GM20000 (cell line): ENCODE data around the gene HDLBP.

ENCODE experiments used
- DNase-seq: peaks from one replicate; pipeline ENCODE4 v3.0.0; 2012; ENCODE audit warnings: low spot score
- CTCF ChIP-seq: IDR thresholded peaks from 2 replicates; pipeline ENCODE4 v1.5.1; 2012; ENCODE audit warnings: mild to moderate bottlenecking, control low read depth; ENCODE audit errors: extremely low read depth, missing control alignments

HDLBP gene

DNA sequence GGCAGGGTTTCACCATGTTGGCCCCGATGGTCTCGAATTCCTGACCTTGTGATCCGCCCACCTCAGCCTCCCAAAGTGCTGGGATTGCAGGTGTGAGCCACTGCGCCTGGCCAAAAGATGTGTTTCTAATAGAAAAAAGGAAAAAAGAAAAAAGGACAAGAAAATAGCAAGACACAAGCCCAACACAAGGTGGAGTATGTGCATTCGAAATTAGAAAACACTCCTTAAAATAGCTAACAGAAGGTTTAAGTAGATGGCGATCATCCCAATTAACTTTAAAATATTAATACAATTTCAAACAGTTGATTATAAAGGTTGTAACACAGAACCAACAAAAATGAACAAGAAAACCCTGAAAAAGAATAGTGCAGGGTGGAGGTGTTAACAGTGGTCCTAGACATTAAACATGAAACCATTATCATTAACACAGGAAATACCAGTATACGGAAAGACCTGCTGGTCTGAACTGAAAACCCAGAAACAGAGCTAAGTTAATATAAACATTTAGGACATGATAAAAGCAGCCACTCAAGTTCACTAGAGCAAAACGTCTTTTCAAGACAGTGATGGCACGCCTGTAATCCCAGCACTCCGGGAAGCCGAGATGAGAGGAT lies 57.9 kb downstream of the HDLBP start:
- no peak for DNase-seq
- TF ChIP-seq CTCF = no peak

- no peak for DNase-seq
- TF ChIP-seq CTCF = no peak
These were observed 59.3 kb downstream of the HDLBP start for GRCh38 chr2:241256168-241256545.

DNA sequence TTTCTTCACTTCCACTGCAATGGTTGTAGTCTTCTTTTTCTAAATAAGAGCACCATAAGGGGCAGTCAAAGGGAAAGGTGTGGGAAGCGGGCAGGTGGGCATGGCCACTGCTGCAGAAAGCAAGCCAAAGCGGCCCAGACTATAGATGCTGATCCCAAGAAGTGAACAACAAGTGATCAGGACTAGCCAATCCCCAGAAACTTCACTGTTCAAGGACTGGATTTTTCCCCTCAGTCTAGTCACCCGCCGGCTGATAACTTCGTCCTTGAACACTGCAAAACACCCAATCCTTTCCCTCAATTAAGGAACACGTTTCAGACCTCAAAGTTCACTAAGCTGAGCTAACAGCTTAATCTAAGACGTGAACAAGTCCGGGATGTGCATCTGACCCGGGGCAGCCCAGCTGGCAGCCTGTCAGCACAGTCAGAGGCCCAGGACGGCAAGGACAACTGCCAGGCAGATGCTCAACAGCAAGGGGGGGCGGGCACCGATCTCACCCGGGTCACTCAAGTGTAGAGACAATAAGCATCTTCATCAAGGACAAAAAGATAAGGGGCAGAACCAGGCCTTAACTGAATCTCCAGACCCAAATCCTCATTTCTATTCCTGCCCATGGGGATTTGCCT lies 59.8 kb downstream of the HDLBP start:
- no peak for TF ChIP-seq CTCF

DNA sequence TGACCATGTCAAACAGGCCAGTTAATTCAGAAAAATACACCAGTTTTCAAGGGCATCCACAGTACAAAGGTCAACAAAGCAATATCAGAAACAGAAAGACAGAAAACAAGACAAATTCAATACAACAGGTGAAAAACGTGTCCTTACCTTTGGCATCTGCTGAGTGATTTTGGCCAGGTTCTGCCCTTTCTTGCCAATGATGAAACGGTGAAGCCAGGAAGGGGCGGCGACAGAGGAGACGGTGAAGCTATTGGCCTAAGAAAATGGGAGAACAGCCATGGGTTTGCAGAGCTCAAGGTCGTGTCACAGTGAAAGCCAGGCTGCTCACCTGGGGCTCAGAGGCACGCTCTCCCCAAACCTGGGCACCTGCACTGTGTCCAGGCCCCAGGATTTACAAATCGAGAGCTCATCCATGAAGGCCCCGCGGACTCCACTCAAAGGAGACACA lies 60.5 kb downstream of the HDLBP start:
- DNase-seq = no peak
- TF ChIP-seq CTCF = no peak

More for the DNA sequence above, 59.8 kb downstream of the HDLBP start:
- DNase-seq = no peak

- TF ChIP-seq CTCF = no peak
- no peak for DNase-seq
These were observed 62.5 kb downstream of the HDLBP start for GRCh38 chr2:241252778-241253475.

GRCh38 chr2:241249654-241250053 lies 65.8 kb downstream of the HDLBP start:
- no peak for DNase-seq
- no peak for TF ChIP-seq CTCF

DNA sequence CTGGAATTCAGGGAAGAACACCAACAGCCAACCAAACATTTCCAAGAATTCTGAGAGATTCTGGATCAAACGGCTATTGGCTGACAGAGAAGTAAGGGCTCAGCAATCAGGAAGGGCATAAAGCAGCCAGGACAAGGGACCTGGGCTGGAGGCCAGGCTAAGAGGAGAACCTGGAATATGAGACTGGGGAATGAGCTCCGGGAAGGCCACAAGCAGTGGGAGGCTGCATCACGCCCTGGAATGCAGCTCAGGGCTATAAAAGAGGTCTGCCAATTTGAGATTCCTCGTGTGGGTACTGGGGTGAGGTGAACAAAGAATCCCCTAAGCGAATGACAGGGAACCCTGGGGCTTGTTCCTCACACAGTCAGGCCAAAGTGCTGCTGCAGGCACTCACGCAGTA lies 66.6 kb downstream of the HDLBP start:
- DNase-seq = no peak
- TF ChIP-seq CTCF = no peak
